Measurements from ENCODE around the gene MAGEF1.

The MAGEF1 gene

DNA sequence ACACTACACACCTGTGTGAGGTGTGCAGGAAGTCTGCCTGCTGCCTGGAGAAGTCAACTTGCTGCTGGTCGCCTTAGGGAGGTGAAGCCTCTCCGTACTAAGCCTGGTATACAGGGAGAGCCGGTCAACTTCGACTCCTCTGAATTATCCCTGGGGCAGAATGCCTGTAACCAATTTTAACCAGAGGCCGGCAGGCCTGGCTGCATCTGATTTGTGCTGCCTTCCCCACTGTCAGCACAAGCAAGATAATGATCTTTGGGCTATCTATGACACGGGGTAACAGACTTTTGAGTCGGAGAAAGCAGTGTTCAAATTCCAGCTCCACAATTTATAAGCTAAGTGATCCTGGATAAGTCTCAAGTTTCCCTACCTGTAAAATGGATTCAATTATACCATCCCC, 42.3 kb downstream of the MAGEF1 start:
- H3K4me3 ChIP-seq (ENCODE audit: low read depth, low read length) = no peak overlapping the region
- TF ChIP-seq, protein P1, sequence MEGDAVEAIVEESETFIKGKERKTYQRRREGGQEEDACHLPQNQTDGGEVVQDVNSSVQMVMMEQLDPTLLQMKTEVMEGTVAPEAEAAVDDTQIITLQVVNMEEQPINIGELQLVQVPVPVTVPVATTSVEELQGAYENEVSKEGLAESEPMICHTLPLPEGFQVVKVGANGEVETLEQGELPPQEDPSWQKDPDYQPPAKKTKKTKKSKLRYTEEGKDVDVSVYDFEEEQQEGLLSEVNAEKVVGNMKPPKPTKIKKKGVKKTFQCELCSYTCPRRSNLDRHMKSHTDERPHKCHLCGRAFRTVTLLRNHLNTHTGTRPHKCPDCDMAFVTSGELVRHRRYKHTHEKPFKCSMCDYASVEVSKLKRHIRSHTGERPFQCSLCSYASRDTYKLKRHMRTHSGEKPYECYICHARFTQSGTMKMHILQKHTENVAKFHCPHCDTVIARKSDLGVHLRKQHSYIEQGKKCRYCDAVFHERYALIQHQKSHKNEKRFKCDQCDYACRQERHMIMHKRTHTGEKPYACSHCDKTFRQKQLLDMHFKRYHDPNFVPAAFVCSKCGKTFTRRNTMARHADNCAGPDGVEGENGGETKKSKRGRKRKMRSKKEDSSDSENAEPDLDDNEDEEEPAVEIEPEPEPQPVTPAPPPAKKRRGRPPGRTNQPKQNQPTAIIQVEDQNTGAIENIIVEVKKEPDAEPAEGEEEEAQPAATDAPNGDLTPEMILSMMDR (IDR thresholded peaks at IDR 0.05; ENCODE audit: low read depth, low read length, missing control alignments) = no peak

DNA sequence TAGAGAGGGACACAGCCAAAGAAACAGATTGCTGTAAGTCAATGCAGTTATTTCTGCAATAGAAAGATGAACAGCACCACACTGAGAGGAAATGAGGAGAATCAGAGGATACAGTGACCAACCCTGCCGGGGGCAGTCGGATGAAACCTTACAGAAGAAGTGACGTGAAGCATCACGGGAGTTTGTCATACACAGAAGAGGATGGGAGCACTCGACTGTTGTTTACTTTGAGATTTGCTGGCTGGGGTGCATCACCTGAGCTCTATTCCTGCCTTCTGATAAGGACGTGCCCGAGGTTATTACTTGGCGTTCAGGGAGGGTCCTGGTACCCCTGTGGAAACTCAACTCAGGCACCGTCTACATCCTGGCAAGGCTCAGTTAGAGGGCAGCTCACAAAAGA, 45.4 kb downstream of the MAGEF1 start:
- Histone ChIP-seq H3K27ac (no peak overlapping the region), H3K4me3 (ENCODE audit: low read depth, low read length) (no peak overlapping the region), H3K27me3 (replicated peaks) (peaks cover 2% of the 10 kb centered on the region), H3K36me3 (replicated peaks) (no peaks in the 10 kb centered on the region)
- in situ Hi-C loops (cut with HindIII; ENCODE audit: low pct_ligation_motif_present, low sequenced_read_pairs) = no loop called here
- TF ChIP-seq, protein P1 (IDR thresholded peaks at IDR 0.05; ENCODE audit: low read depth, low read length, missing control alignments) = no peak
- no peak for DNase-seq

More for the DNA sequence above, 42.3 kb downstream of the MAGEF1 start:
- Histone ChIP-seq H3K27me3 (replicated peaks) (peaks cover 2% of the 10 kb centered on the region), H3K36me3 (replicated peaks) (no peaks in the 10 kb centered on the region), H3K27ac (no peak overlapping the region)
- in situ Hi-C loops (cut with HindIII; ENCODE audit: low pct_ligation_motif_present, low sequenced_read_pairs) = no loop called here
- DNase-seq = no peak

DNA sequence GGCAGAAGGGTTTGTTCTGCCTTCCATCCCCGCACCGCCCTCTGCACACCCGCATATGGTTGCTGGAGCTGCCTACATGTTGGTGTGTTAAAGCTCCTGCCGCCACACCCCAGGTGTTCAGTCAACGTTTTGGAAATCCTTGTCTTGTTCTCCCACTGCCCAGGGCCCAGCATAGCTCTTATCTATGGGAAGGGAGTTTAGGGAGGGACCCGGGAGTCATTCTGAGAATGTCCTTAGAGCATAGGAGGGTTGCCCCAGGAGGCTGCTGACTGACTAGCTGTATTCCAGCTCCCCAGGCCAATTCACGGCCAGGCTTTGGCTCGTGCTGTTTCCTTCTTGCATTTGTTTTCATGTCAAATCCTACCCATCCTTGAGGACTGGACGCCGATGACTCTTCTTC, 46.8 kb downstream of the MAGEF1 start:
- no peak overlapping the region for H3K27ac ChIP-seq
- in situ Hi-C loops (cut with HindIII; ENCODE audit: low pct_ligation_motif_present, low sequenced_read_pairs) = no loop called here
- no peaks in the 10 kb centered on the region for H3K36me3 ChIP-seq (replicated peaks)
- peaks cover 2% of the 10 kb centered on the region for H3K27me3 ChIP-seq (replicated peaks)
- H3K4me3 ChIP-seq (ENCODE audit: low read depth, low read length) = no peak overlapping the region
- TF ChIP-seq, protein P1 (IDR thresholded peaks at IDR 0.05; ENCODE audit: low read depth, low read length, missing control alignments) = no peak
- DNase-seq = no peak

DNA sequence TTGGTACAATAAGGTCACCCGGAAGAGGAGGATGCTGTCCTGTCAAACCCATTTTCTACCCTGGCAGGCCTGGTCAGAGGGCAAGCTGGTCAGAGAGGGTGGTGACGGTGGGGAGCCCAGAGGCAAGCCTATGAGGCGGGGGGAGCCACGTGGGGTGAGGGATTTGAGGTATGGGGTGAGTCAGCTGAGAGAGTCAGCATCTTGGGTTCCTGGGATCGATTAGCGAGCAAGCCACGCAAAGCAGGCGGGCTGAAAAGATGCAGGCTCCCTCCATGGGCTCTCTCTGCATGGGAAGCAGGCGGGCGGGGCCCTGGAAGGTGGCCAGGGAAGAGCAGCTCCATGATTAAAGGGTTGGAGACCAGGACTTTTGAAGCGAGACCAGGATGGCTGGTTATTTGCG, 48.1 kb downstream of the MAGEF1 start:
- Histone ChIP-seq H3K36me3 (replicated peaks) (no peaks in the 10 kb centered on the region), H3K4me3 (ENCODE audit: low read depth, low read length) (no peak overlapping the region), H3K27ac (no peak overlapping the region), H3K27me3 (replicated peaks) (no peaks in the 10 kb centered on the region)
- no peak for DNase-seq
- in situ Hi-C loops (cut with HindIII; ENCODE audit: low pct_ligation_motif_present, low sequenced_read_pairs) = no loop called here
- TF ChIP-seq, protein P1 (IDR thresholded peaks at IDR 0.05; ENCODE audit: low read depth, low read length, missing control alignments) = no peak

DNA sequence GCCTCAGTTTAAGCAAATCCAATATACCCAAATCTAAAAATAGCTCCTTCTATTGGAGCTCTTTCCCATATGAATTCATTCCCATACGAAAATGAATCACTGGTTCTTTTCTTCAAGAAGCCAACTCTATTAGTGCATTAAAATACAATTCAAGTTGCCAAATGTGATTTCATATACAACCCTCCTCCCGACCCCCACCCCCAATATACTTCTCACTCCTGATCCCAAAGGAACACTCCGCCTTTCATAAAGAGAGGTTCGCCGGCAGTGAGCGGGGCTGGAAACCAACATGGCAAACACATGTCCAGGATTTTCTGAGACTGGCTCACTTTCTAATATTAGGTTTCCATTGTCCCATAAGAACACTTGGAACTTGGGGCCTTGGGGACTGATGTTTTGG, 48.5 kb downstream of the MAGEF1 start:
- no peaks in the 10 kb centered on the region for H3K36me3 ChIP-seq (replicated peaks)
- DNase-seq = no peak
- no peak overlapping the region for H3K4me3 ChIP-seq (ENCODE audit: low read depth, low read length)
- TF ChIP-seq, protein P1 (IDR thresholded peaks at IDR 0.05; ENCODE audit: low read depth, low read length, missing control alignments) = no peak
- in situ Hi-C loops (cut with HindIII; ENCODE audit: low pct_ligation_motif_present, low sequenced_read_pairs) = no loop called here
- H3K27me3 ChIP-seq (replicated peaks) = no peaks in the 10 kb centered on the region
- no peak overlapping the region for H3K27ac ChIP-seq

DNA sequence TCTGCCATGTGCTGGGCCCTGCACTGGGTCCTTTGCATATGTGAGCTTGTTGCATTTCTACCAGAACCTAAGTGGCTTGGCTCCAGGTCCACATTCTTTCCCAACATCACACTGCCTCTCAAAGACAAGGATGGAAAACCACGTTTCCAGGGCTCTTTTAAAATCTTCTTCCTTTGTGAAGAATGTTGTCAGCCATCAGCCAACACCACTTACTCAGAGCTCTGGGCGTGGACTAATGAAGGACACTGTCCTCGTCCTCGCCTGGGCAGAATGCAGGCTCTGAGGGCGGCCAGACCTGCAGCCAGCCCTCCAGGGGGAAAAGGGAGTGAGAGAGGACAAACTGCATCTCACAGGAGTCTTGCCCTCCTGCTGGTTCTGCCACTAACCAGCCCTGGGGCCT, 49.7 kb downstream of the MAGEF1 start:
- Histone ChIP-seq H3K27me3 (replicated peaks) (no peaks in the 10 kb centered on the region), H3K27ac (no peak overlapping the region), H3K36me3 (replicated peaks) (no peaks in the 10 kb centered on the region), H3K4me3 (ENCODE audit: low read depth, low read length) (no peak overlapping the region)
- DNase-seq = no peak
- TF ChIP-seq, protein P1 (IDR thresholded peaks at IDR 0.05; ENCODE audit: low read depth, low read length, missing control alignments) = no peak
- in situ Hi-C loops (cut with HindIII; ENCODE audit: low pct_ligation_motif_present, low sequenced_read_pairs) = no loop called here

All from brain microvascular endothelial cell (primary cell).